Activated T-helper 1 cell treated with anti-CD3 and anti-CD28 coated beads, Interleukin-2, amount 50 U/mL, for 16 hours (primary cell): Measurements from ENCODE around the gene COBL.
A peak's percentile ranks its signal among the peaks of the same experiment; 100 is the strongest.

Experiments
- DNase-seq, 2 donors: peaks; one replicate each; pipeline ENCODE4 v3.0.0-alpha.2; 2020; ENCODE audit warnings: low read depth in 1 of 2, low spot score in 1 of 2

COBL gene

DNA sequence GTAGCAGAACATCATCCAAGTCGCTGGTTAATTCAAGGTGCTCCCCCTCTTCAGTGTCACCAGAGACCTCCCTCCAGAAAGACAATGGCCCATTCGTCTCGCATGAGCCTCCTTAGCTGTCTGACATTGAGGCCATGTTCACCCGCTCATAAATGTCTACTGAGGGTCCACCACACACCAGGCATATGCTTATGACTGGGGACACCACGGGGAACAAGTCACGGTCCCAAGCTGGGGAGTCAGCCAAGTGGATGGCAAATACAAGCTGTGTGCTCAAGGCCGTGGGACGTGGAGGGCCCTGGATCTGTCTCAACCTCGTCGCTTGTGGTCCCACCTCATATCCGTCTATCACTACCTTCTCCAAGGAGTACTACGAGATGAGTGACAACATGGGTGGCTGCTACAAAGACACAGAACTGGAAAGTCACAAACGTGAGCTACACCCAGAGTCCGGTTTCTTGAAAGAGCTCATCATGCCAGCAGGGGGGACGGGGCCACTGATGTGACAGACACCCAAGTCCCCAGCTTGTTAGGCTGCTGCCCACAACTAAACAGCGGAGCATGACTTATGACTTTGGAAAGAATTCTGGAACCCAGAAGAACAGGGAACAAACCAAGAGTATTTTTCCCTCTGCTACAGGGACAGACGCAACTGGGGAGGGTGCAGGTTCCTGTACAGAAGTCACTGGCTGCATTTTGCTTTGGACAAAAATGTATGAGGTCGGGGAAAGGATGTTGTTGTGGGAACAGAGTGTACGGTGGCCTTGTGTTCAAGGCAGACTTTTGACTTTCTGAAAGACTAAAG, 189.6 kb downstream of the COBL start:
- no peak for DNase-seq

GRCh38 chr7:51126324-51126723, 190.3 kb downstream of the COBL start:
- DNase-seq, result no peak

DNA sequence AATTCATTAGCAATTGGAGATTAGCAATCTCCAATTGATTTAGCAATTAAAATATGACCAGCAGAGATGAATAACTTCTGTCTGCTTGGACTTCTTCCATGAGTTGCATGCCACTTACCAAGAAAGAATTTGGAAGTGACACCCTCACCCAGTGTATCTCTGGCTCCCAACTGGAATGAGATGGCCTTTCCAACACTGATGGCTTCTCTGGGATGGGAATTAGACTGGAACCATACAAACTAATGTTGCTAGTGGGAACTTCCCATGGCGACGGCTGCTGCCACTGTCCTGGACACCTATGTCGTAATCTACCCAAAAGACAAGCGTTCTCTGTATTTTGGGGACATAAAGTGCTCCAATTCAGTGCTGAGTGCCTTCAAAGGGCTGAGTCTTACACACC, 192.3 kb downstream of the COBL start:
- no peak for DNase-seq

GRCh38 chr7:51123322-51124019, 193.1 kb downstream of the COBL start:
- DNase-seq, result peak in 1 of 2 donors; percentile 39

- no peak for DNase-seq
Measured at GRCh38 chr7:51121931-51122425, 194.6 kb downstream of the COBL start.

DNA sequence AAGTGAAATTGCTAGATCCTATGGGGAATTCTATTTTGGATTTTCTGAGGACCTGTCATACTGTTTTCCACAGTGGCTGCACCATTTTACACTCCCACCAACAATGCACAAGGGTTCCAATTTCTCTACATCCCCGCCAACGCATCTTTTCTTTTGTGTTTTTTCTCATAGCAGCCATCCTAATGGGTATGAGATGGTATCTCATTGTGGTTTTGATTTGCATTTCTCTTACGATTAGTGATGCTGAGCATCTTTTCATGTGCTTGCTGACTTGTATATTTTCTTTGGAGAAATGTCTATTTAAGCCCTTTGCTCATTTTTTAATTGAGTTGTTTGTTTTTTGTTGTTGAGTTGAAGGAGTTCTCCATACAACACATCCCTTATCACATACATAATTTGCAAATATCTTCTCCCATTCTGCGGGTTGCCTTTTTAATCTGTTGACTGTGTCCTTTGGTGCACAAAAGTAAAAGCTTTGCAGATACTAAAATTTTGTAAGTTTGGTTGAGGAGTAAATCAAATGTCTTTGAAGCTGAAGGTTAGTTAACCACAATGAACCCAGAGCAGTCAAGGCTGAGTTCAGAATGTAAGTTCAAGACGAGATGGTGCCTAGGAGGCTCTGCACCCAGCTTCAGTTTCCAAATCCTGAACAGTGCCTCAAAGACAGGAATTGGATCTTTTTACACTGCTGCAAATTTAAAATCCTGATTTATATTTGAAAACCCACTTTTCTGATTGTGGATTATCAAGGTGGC, 195.4 kb downstream of the COBL start:
- no peak for DNase-seq

GRCh38 chr7:51118628-51119027, 198.0 kb downstream of the COBL start:
- no peak for DNase-seq

DNA sequence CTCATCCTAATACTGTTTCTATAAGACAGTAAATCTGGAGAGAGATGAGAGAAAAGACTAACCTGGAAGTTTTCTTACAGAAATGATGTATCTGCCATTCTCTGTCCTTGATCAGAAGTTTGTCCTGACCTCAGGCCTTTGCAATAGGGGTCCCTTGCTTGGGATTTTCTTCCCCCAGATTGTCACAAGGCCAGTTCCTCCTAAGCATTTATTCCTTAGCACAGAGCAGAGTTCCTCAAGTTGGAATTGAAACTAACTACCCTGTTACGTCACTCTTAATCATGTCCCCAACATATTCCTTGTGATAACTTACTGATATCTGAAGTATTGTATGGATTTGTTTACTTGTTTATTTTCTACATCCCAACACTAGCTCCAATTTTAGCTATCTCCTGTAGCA, 202.1 kb downstream of the COBL start:
- DNase-seq, result no peak

DNA sequence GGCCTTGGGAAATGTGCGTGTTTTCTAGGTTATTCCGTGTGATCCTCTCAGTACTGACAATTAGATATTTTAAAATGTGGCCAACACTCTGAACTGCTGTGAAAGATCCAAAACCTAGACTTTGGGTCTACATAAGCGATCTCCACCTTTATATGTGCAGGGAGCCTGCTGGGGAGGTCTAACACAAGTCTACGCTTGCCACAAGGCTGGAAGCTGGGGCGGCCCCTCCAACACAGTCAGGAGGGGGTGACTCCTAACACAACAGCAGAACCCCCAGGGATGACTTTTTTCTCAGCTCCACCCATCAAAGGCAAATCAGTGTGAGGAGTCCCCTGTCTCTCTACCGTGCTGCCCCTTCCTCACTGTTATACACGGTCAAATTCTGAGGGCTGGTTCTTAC, 202.6 kb downstream of the COBL start:
- no peak for DNase-seq

DNA sequence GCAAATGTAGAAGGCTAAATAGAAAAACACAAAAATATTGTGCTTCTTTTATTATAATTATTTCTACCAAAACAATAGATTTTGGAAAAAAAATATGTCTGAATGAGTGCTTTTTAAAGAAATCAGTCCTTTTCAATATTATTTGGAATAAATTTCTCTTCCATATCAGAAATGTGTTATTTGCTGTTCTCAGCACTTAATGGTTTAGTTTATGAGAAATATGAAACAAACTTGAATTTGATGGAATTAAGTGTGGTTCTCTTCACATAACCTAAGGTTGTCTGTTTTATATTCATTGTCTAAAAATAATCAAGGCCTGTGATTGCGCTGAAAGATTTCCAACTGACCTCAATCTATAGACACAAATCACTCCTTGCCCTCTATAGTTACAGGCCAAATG, 203.0 kb downstream of the COBL start:
- no peak for DNase-seq

DNA sequence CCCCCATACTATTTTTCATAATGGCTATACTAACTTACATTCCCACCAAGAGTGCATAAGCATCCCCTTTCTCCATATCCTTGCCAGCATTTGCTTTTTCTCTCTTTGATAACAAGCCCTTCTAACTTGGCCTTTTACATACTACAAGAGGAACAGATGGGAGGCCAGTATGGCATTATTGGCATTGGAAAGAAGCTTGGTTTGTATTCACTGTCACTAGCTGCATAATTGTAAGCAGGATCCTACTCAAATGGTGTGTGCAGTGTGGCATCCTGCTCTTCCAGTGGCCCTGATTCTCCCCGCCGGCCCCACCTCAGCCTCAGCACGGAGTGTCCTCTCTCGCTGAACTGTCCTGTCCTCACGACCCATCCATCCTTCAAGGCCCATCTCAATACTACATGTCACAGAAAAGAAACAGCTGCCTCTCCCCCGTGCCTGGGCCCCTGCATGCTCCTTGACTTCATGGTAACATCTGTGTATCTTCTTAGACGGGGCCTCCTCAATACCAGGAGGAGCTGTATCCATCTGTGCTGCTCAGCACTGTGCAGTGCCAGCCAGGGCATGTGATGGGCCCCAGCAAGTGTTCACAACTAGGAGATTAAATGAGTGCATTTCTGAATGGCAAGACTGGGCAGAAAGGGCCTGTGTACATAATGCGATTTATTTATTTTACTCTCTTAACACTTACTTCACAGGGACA, 205.2 kb downstream of the COBL start:
- DNase-seq, result no peak

DNA sequence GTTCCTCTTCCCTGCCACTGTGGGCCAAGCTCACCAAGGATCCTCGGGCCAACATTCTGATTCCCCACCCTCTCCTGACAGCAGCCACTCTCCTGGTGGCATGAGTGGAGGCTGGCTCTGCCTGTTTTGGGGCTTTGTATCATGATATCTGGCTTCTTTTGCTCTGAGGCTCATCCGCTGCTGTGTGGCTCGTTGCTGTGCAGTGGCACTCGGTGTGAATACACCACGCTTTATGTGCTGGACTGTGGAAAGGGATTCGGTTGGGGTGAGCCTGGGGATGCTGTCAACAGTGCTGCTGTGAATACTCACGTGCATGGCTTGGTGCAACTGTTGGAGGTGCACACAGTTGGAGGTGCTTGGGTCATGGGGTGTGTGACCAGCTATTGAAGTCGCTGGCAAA, 208.5 kb downstream of the COBL start:
- no peak for DNase-seq

DNA sequence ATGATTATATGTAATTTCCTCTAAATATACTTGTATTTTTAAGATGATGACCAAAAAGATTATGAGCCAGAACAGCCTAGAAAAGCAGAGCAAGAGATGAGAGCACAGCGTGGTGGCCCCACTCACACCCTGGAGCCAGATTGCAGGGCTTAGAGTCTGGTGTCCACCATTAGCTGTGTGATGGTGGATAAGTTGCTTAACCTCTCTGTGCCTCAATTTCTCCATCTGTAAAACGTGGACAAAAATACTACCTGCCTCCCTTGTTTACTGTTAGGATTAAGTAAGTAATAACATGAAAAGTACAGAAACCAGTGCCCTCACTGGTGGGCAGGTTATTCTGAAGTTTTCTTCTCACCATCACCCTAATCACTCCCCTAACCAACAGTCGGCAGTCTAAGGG, 212.3 kb downstream of the COBL start:
- no peak for DNase-seq

DNA sequence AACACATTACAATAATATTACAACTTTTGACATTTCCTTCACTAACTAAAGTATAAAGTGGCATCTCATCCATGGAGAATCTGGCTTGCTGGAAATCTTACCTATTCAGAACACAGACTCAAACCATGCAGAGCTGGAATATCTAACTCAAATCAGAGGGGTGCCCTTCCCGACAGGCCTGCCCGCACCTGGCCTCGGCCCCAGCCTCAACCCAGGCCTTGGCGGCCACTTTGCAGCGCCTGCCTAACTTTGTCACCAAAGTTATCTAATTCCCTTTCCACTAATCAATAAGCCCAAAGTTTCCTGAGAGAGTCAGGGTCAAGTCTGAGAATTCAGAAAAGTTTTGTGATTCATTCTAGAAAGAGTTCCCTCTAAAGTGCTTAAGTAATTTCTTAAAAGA, 212.9 kb downstream of the COBL start:
- DNase-seq, result no peak

DNA sequence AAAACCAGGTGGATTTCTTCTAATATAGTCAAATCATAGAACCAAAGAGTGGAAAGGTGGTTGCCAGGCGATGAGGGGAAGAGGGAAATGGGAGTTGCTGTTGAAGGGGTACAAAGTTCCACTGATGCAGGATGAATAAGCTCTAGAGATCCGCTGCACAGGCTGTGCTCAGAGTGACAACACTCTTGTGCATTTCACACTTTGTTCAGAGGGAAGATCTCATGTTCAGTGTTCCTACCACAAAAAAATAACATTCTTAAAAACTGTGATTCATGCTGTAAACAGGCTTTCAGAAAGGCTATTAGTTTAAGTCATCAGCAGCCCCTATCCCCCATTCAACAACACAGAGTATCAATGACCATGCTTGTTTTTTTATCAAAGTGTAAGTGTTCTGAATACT, 213.8 kb downstream of the COBL start:
- DNase-seq, result no peak

DNA sequence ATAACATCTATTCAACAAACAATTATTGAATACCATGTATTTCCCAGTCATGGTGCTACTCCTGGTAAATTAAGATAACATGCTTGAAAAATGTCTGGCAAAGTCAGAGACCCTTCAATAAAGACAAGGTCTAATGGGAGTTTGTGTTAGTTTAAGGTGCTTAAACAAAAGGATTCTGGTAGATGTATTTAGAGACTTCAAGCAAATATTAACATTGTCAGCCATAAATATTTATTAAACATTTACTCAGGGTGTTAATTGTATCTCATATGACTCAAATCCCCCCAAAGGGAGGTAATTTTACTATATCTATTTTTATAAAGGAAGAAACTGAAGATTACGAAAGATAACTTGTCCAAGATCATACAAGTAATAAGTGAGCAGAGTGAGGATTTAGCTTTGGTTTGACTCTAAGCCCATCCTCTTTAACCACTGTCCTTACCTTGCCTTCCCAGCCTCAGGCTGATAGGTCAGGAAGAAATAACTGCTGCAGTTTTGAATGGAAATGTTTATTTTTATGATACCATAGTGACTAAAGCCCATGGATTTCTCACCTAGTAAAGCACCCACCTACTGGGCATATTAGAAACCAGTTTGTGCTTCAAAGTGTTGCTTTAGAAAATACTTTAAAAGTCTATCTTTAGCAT, 215.4 kb downstream of the COBL start:
- DNase-seq, result no peak

DNA sequence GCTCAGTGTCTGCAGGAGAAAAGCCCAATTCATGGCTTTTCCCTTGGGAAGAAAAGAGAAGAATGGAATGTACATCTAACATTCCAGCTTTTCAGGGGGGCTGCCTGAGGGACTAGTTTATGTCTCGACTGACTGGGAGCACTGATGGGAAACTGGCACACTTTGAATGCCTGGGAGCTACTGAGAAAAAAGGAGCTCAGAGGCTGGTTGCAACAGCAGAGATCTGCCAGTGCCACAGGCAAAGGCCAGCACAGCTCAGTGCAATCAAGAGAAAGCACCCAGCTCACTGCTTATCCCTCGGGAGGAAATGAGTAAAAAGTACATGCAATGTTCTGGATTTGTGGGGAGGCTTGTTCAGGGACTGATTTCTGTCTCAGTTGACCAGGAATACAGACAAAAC, 226.2 kb downstream of the COBL start:
- no peak for DNase-seq

DNA sequence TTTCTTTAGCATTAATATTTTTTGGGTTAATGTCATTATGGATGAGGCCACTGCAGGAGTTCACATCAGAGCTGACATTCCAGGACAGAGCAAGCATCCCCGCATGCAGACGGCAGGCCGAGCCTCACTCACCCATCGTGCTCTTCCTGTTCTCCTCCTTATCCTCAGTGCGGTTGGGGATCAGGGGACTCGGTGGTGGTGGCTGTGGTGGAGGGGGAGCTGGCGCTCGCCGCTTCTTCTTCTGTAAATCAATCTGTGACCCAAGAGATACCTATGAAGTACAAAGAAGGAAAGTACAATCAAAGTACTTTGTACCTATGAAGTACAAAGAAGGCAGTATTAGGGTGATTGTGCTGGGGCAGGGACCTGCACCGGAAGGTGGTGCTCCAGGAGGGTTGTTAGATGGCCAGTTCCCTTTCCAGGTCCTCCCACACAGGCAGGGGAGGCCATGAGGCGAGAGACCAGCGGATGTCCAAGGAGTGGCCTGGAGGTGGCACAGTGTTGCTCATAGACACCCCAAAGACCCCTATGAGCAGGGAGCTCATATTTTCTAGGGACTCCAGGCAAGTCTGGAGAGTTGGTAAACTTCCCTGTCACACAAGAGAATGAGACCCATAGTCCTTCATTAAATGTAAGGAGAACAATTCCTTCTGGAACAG, 231.4 kb downstream of the COBL start:
- DNase-seq, result no peak

DNA sequence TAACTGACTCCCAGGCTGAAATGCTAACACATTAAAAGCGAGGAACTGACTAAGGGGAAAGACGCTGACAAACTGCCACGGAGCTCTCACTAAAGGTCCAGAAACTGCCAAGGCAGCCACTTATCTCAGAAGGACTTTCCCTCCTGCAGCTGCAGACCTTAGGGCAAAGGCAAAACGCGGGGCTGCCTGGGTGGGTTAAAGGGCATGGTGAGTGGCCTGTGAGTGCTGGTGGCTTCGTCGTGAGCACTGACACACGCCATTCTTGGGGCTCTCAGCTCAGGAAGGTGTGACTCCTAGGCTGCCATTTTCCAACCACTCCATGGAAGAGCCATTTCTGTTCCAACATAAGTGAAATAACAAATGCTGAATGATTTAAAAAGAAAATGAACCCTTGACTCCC, 232.5 kb downstream of the COBL start:
- no peak for DNase-seq

DNA sequence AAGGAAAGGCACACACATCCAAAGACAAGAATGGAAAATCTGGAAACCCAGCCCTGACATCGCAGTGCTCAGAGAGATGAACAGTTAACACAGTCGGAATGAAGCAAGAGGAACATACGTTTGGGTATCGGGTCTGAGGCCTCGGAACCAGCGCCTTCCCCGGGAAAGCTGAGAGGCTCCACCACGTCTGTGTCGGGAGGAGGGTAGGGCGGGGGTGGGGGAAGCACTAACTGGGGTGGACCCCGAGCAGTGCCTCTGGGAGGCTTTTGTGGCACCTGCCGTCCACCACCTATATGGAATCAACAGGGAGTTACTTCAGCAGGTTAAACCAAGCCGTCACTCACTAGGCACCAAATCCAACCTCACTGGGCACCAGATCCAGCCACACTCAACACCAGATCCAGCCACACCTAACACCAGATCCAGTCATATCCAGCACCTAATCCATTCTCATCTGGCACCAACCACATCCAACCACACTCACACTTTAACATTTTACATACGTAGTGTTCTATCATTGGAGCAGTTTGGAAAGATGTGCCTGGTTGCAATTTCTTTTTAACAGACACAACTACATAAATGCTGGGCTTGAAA, 233.6 kb downstream of the COBL start:
- no peak for DNase-seq
